ENCODE data around the gene GLIPR1L2.

GRCh38 chr12:75389061-75389460 is 1.8 kb upstream of the GLIPR1L2 start:
- TF ChIP-seq, protein P1, sequence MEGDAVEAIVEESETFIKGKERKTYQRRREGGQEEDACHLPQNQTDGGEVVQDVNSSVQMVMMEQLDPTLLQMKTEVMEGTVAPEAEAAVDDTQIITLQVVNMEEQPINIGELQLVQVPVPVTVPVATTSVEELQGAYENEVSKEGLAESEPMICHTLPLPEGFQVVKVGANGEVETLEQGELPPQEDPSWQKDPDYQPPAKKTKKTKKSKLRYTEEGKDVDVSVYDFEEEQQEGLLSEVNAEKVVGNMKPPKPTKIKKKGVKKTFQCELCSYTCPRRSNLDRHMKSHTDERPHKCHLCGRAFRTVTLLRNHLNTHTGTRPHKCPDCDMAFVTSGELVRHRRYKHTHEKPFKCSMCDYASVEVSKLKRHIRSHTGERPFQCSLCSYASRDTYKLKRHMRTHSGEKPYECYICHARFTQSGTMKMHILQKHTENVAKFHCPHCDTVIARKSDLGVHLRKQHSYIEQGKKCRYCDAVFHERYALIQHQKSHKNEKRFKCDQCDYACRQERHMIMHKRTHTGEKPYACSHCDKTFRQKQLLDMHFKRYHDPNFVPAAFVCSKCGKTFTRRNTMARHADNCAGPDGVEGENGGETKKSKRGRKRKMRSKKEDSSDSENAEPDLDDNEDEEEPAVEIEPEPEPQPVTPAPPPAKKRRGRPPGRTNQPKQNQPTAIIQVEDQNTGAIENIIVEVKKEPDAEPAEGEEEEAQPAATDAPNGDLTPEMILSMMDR (IDR thresholded peaks at IDR 0.05; ENCODE audit: low read length) = no peak
- TF ChIP-seq EZH2 (optimal IDR thresholded peaks at IDR 0.05; ENCODE audit: low read depth, low read length) = no peak

All from MM.1S (cell line).